GM21825 (cell line): ENCODE measurements around the gene RCBTB1.
"Not testable (repeated sequence)": the region's sequence is repeated elsewhere in the genome, so short reads cannot be mapped to it uniquely, and the experiment has no call there.

Source experiments
- ATAC-seq: cut with Tn5 transposase; IDR thresholded peaks from one replicate; pipeline ENCODE4 v1.9.1; 2021; ENCODE audit warnings: mild to moderate bottlenecking, moderate library complexity; ENCODE audit not compliant: unreplicated experiment

The RCBTB1 gene

GRCh38 chr13:49524740-49525501 is 60.4 kb downstream of the RCBTB1 start:
- no peak for ATAC-seq

GRCh38 chr13:49521224-49521623 is 64.1 kb downstream of the RCBTB1 start:
- no peak for ATAC-seq

- ATAC-seq = no peak
Measured at GRCh38 chr13:49517461-49517860, 67.9 kb downstream of the RCBTB1 start.

- no peak for ATAC-seq
Measured at GRCh38 chr13:49516467-49516866, 68.9 kb downstream of the RCBTB1 start.

- no peak for ATAC-seq
Measured at GRCh38 chr13:49512578-49512977, 72.8 kb downstream of the RCBTB1 start.

GRCh38 chr13:49503951-49504350 is 81.4 kb downstream of the RCBTB1 start:
- ATAC-seq = no peak

GRCh38 chr13:49502954-49503353 is 82.4 kb downstream of the RCBTB1 start:
- ATAC-seq = no peak

- no peak for ATAC-seq
Measured at GRCh38 chr13:49499889-49500660, 85.3 kb downstream of the RCBTB1 start.

- no peak for ATAC-seq
Measured at GRCh38 chr13:49498206-49498605, 87.2 kb downstream of the RCBTB1 start.

GRCh38 chr13:49497272-49497671 is 88.1 kb downstream of the RCBTB1 start:
- no peak for ATAC-seq

GRCh38 chr13:49496837-49497236 is 88.5 kb downstream of the RCBTB1 start:
- not testable (repeated sequence) for ATAC-seq

- ATAC-seq = peak; percentile 84
Measured at GRCh38 chr13:49495783-49496762, 89.3 kb downstream of the RCBTB1 start, which contains the start of gene PHF11. PHF11 (plus strand) TSS chr13:49495953; CDS start chr13:49496002, 49 bp downstream.

- ATAC-seq = no peak
Measured at GRCh38 chr13:49494645-49495044, 90.7 kb downstream of the RCBTB1 start.

- no peak for ATAC-seq
Measured at GRCh38 chr13:49488563-49488962, 96.8 kb downstream of the RCBTB1 start.
